Pulmonary artery endothelial cell (primary cell): Measurements from ENCODE around the gene STKLD1. TPM values are rescaled to one million over a fixed set of nuclear protein-coding genes. Genes with fewer than 3 reads are reported as not detected.
"Not testable (repeated sequence)": the region's sequence is repeated elsewhere in the genome, so short reads cannot be mapped to it uniquely, and the experiment has no call there.

Experiments used
- DNase-seq: peaks from one replicate; pipeline ENCODE4 v3.0.0-alpha.2; 2011; ENCODE audit warnings: low read depth, low spot score
- total RNA-seq: library from RNA; depleted of rRNA; stranded (reverse); fragments of >200 nt; gene quantifications from 2 replicates; pipeline ENCODE4 v1.2.3, GENCODE V29; 2014

Gene STKLD1
- total RNA-seq, result 0.46 and 0.81 TPM in 2 replicates

GRCh38 chr9:133375724-133376654, at the start of gene STKLD1, which contains the start of gene SURF4:
TSS of gene STKLD1 (plus strand) at chr9:133376366. CDS start at chr9:133376474, 108 bp downstream.
TSS of gene SURF4 (minus strand) at chr9:133376060. CDS start at chr9:133375969, 91 bp downstream.
- peak; percentile 90 for DNase-seq

- not testable (repeated sequence) for DNase-seq
Observed at GRCh38 chr9:133327021-133327420, 49.1 kb upstream of the STKLD1 start.

GRCh38 chr9:133327834-133328484, 48.2 kb upstream of the STKLD1 start:
- DNase-seq, result no peak

- not testable (repeated sequence) for DNase-seq
Observed at GRCh38 chr9:133329306-133330156, 46.6 kb upstream of the STKLD1 start.

- no peak for DNase-seq
Observed at GRCh38 chr9:133331221-133331620, 44.9 kb upstream of the STKLD1 start.

- DNase-seq, result no peak
Observed at GRCh38 chr9:133331641-133332380, 44.4 kb upstream of the STKLD1 start.

- no peak for DNase-seq
Observed at GRCh38 chr9:133332381-133332730, 43.8 kb upstream of the STKLD1 start.

- DNase-seq, result no peak
Observed at GRCh38 chr9:133333011-133333410, 43.2 kb upstream of the STKLD1 start.

- DNase-seq, result no peak
Observed at GRCh38 chr9:133333566-133333965, 42.6 kb upstream of the STKLD1 start.

GRCh38 chr9:133334161-133334560, 42.0 kb upstream of the STKLD1 start:
- DNase-seq, result no peak

- DNase-seq, result not testable (repeated sequence)
Observed at GRCh38 chr9:133334888-133335287, 41.3 kb upstream of the STKLD1 start.

- peak; percentile 60 for DNase-seq
Observed at GRCh38 chr9:133335924-133336811, 40.0 kb upstream of the STKLD1 start, which contains the start of gene SURF6. TSS of gene SURF6 (minus strand) at chr9:133336188. CDS start at chr9:133336132, 56 bp downstream.

GRCh38 chr9:133339641-133340040, 36.5 kb upstream of the STKLD1 start:
- DNase-seq, result no peak

GRCh38 chr9:133340256-133340655, 35.9 kb upstream of the STKLD1 start:
- no peak for DNase-seq

- no peak for DNase-seq
Observed at GRCh38 chr9:133340916-133341315, 35.2 kb upstream of the STKLD1 start.

GRCh38 chr9:133341369-133342068, 34.6 kb upstream of the STKLD1 start:
- DNase-seq, result no peak

GRCh38 chr9:133342069-133342406, 34.1 kb upstream of the STKLD1 start:
- DNase-seq, result no peak

GRCh38 chr9:133342570-133342969, 33.6 kb upstream of the STKLD1 start:
- no peak for DNase-seq

GRCh38 chr9:133344071-133344470, 32.1 kb upstream of the STKLD1 start:
- no peak for DNase-seq
